IPS DF 4.7 (cell line): ENCODE data around the gene KDM5C.

Experiments used
- DNase-seq: peaks from one replicate; pipeline ENCODE4 v3.0.0-alpha.2; 2013; ENCODE audit warnings: low spot score; ENCODE audit errors: extremely low read depth

Gene KDM5C

DNA sequence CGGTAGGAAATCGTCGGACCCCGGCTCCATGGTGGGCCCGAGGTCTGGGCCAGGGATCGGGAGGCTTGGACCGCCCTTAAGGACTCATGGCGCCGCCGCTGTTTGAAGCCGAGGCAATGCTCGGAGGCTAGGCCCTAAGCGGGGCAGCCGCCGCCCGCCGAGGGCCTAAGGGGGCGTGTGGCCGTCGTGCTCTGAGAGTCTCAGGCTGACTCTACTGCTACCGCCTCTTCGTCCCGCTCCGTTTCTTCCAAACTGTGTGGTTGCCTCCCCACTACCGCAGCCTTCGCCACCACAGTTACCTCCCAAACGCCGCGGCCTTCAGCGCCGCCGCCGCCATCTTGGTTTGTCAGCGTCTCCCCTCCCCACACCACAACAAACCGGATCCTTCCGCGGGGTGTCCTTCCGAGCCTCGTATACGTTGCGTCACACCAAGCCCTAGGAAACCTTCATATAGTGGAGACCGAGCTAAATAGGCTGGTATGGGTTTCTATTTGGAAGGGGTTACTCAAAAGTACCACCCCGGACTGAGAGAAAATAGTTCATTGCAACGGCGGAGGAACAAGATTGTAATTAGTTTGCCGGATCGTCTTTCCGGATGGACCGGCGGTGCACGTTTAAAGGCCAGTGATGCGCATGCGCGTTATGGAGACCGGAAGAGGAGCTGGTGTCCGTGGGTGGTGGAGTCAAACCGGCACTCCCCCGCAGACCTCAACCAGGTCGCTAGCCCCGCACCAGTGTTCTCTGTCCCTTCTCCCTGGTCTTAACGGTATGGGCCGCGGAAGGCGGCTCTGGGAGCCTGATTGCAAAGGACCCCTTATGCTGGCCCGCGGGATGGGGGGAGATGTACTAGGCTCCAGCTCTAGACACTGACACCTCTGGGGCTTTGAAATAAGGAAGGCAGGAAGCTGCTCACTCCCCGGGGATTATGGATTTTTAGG, at the start of gene KDM5C:
Gene KDM5C (minus strand): TSS at position 348 of the 938 bp plus-strand sequence. CDS start 318 bp downstream, at position 30.
- DNase-seq, result peak; percentile 22

DNA sequence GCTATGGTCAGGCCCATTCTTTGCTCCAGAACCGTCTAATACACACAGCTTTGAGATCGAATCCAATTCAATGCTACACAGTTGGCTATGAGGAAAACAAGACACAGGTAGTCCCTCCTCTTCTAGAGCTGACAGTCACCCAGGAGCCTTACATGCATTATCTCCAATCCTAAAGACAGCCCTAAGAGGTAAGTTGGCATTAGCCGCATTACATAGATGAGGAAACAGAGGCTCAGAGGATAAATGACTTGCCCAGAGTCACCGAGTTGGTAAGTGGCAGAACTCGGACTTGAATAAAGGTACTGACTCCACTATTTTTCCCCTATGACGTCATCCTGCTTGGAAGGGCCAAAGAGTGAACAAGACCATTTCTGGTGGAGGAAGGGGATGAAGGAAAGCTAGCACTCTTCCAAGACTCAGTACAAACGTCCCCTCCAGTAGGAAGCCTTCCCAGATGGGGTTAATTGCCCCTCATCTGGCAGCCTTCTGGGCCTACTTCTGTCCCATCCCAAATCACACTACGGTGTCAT, 47.9 kb upstream of the KDM5C start:
- no peak for DNase-seq

DNA sequence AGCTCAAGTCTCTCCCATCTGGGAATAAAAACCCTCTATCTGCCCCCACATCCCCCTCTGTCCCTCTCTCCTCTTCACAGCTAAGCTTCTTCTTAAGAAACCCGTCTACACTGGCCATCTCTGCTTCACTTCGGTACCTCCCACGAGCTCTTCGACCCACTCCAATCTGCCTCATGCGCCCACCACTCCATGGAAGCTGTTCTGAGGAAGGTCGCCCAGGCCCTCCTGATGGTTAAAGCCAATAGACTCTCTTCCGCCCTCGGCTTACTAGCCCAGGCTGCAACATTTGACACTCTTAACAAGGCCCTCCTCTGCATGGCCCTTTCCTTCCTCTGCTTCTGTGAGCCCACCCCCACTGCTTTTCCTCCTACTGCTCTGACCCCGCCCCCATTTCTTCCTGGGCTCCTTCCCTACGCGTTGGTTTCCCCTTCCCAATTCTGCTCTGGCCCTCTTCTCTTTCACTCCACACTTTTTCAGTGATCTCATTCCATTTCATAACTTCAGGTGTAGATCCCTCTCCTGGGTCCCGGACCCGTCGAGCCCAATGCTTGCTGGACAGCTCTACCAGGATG, 44.6 kb upstream of the KDM5C start:
- no peak for DNase-seq

DNA sequence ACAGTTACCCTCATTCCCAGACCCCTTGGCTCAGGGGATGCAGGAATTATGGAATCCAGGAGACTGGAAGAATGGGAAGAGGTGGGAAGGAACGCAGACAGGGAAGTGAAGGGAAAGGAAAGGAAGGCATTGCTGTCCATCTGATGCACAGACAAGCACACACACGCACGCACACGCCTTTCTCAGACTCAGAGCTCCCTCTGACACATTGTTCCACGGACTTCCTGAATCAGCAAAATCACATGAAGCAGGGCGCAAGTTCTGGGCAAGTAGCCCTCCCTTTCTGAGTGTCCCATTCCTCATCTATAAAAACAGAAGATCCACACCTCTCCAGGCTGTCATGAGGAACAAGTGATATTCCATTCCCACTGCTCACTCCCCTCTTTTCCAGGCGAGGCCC, 43.2 kb upstream of the KDM5C start:
- DNase-seq, result no peak

DNA sequence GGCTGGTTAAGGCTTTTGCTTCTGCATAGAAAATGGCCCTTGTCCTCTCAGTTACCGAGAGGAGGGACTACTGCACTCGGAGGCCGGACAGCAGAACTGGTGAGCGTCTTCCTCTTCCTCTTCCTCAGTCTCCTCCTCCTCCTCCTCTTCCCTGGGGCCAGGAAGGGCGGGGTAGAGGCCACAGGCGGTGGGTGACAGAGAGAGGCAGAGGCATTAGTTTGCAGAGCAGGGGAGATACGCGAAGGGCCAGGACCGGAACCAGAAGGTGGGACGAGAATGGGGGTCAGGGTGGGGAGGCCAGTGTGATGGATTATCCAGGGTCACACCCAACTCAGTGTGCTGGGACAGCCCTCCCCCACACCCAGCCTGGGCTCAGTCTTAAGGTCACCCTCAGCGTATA, 41.9 kb upstream of the KDM5C start:
- DNase-seq, result no peak

DNA sequence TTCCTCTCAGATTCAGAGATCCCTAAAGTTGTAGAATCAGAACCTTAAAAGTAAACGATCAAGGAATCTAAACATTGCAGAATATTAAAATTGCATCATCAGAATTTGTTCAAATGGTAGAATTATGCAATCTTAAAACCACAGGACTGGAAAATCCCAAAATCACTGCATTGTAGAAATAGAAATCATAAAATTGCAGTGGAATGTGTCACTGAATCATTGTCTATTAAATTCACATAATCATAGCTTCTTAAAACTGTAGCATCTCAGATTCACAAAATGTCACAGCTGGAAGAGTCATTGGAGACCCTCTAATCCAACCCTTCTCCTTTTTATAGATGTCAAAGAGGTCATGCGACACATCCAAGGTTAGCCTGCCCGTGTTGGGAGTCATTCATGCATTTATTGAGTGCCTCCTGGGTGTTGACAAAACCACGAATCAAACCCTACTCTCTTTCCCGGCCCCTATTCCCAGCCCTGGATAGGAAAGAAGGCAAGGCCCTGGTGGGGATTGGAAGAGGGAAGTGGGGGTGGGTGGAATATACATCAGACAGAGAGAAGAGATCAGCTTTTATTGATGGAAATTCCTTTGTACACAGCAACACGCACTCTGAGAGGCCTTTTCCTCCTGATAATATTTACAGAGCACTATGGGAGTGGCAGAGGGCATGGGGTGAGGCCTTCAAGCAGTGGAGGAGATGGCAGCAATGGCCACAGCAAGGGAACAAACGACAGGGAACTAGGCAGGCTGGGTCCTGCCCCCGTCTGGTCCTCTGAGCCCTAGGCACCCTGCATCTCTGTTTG, 41.0 kb upstream of the KDM5C start:
- no peak for DNase-seq

DNA sequence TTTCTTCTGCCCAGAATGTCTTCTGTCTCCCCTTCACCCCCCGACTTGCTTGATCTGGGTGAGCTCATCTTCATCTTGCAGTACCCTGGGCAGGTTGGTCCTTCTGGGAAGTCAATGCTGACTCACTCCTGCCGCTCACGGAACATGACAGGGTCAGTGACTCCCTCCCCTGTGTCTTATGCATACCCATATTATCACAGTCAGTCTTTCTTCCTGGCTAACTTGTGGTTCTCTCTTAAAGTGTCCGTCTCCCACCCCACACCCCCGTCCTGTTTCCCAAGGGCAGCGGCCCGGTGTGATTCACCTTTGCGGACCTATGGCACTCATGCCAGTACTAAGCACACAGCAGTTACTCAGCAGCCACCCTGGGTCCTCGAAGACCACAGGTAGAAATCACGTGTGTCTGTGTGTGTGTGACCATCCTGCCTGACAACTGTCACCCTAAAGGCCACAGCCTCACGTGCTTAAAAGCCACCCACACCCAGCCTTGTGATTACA, 38.6 kb upstream of the KDM5C start:
- DNase-seq, result no peak

DNA sequence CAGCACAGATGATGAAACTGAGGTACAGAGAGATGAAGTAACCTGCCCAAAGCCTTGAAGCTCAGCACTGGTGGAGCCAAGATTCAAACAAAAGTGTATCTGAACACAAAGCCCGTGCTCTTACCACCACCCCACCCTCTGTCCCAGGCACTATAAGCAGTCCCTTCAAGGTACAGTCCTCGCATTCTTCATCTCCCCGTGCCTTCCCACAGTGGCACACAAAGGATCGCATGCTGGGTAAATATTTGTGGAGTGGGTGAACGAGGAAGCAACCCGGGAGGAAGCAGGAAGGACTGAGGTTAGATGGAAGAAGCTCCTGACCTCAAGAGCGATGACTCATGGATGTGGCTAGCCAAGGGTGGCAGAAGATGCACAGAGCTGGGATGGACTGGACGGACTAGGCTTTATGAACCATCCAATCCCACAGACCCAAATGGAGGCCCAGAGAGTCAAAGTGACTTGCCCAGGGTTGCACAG, 37.9 kb upstream of the KDM5C start:
- no peak for DNase-seq

DNA sequence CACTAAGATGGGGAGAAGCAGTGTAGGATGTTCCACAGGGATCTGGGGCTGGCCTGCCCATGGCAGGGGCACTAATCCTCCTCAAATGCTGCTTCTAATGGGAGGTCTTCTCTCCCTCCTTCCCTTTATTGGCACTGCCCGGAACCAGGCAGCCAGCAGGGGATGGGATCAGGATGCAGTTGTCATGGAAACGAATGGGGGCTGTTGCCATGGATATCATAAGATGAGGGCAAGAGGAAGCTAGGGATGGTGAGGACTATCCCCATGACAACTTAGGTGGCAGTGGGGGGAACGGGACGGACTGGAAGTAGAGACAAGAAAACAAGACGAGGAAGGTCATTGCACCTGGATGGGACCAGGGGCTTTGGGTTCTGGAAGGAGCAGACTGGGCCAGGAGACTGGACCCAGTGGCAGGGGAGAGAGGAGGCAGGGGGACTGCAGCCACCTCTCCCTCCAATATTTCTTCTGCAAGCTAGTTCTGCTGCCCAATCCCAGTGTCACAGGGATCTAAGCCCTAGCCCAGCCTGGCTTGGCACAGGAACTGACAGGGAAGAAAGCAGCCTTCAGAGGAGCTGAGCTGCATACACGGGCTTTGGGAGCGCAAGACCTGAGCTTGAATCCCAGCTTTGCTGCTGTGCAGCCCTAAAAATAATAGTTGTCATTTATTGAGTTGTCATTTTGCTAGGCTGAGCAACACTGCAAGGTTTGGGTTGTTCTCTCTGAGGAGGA, 37.3 kb upstream of the KDM5C start:
- DNase-seq, result no peak

DNA sequence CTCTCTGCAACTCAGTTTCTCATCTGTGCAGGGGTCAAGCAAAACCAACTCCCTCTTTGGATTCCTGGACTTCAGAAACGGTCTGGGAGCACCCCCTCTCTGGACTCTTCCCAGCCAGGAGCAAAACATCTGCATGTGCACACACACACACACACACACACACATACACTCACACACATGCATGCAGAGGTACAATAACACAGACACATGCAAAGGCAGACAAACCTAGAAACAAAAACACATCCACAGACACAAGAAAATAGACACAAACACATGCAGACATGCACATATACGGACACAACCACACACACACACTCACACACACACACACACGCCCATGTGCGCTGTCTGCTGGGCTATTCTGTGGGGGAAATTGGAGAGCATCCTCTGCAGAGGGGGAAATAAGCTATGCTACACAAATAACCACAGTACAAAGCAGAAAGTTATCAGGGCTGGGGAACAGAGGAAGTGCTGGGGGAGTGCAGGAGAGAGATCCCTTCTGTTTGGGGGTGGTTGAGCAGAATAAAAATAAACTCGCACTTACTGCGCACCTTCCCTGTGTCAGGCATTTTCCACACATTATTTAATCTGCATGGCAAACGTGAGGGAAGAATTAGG, 36.5 kb upstream of the KDM5C start:
- DNase-seq, result no peak

DNA sequence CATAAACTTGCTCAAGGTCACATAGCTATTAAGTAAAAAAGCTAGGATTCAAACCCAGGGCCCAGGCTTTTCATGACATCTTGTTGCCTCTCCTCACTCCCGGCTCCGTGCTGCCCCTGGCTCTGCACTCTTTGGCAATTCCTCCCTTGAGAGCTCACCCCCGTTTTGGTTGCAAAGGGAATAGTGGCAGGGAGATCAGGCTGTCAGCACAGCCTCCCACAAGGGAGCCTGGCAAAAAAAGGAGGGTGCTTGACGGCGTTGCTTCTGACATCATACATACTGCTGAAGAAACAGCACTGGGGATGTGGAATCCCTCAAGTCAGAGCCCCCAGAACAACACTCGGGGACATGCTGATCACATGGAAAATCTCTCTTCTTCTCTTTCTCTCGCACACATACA, 35.8 kb upstream of the KDM5C start:
- no peak for DNase-seq

DNA sequence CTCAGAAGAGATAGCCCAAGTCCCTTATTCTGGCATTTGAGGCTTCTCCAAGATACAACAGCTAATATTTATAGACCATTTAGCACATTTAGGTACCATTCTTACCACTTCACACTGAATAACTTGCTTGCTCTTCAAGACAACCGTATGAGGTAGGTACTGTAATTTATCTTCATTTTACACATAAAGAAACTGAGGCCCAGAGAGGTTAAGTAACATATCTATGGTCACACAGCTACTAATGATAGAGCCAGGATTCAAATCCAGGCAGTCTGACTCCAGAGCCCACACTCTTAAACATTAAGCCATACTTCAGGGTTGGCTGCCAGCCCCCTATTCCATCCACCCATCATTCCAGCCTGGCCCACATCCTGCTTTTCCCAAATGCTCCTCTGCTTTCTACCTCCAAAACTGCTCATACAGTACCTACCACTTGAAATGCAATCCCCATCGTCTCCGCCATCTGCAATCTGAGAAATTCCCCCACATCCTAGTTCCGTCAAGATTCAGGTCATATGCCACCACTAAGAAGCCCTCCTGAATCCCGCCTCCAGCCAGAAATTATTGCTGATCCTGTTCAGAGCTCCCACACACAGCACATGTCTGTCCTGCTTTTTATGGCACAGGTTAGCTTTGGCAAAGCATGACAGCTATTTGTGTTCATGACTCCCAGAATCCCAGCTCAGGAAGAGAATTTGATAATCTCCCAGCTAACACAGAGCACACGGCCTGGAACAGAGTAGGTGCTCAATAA, 32.8 kb upstream of the KDM5C start:
- no peak for DNase-seq

DNA sequence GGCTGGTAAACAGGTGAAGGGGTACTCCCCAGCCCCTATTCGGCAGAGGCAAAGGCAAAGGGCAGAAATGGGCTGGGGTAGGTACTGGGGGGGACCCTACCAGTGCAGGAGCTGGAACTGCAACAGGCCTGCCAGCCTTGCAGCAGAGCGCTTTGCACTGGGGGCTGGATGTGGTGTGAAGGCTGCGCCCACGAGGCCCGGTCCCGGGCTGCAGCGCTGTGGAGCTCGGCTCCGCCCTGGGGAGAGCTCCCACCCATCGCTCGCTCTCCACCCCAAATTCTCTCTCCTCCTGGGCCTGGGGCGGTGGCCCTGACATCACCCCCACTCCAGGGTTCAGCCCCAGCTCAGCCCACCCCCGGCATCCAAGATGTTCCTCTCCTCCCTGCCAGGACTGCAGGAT, 32.2 kb upstream of the KDM5C start:
- no peak for DNase-seq

DNA sequence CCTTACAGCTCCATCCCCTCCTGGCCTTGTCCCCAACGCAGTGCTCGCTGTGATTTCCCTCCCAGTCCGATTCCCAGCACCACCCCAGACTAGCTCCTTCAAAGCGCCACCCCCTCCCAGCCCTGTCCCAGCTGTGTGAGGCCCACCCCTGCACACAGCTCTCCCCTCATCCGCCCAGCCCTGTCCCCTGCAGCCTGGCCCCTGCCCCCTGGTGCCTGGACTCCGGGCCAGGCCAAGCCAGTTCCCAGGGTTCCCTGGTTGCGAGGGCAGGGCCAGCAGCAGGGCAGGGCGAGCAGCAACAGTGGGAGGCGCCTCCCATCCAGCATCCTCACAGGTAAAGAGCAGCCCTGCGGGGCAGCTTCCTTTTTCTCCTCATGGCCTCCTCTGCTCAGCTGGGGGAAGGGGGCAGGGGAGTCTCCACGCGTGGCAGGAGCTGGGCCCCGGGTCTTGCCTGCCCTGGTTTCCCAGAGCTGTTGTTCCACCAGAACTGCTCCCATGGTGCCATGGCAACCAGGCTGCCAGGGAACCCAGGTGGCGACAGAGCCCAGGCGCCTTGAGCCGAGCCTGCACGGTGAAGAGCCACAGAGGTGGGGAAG, 31.5 kb upstream of the KDM5C start:
- DNase-seq, result no peak

DNA sequence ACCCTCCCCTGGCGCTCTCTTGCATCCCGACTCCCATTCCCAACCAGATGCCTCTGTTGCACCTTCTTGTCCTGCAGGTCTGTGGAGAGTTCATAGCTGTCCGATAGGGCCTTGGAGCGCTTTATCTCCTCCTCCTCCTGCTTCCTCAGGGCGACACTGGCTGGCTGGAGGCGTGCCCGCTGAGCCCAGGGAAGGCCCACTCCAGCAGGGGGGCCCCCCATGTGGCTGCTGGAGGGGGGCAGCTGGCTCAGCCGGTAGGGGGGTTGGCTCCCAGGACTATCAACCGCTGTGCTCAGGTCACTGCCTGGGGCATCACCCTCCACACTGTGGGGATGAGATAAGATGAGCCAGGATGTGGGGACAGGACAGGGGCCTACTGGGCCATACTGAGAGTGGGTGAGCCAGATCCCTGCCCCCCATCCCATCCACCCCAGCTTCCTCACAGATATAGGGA, 30.8 kb upstream of the KDM5C start:
- DNase-seq, result no peak

DNA sequence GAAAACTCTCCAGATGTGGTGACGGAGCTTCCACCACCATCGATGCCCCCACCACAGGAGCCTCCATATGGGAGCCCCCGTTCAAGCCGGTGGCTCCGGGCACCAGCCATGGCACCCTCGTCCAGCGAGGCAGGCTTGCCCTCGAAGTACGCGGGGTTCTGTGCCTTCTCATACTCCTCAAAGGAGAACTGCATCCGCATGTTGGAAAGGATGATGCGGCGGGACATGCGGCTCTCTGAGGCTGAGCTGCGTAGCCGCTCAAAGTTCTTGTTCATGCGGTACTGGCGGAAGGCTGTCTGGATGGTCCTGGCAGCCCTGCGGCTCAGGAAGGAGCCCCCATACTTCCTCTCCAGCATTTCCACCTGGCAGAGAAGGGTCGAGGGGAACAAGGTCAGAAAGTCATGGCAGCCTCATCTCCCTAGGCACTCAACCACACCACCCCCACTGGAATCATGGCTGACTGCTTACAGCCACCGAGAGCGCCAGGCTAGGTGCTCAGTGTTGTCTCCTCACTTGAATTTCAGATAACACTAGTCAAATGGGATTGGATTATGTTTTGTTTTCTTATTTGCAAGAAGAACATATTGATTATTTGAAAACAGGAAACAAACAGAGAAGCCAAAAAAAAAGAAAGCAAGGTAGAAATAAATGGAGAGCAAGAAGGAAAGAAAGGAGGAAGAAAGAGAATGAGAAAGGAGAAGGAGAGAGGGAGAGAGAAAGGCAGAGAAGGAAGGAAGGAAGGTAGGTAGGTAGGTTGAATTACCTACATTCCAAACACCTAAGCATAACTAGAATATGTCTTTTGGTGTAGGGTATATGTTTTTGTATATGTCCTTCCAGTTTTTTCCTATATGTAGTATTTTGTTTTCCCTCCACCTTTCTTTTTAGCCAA, 29.8 kb upstream of the KDM5C start:
- no peak for DNase-seq

DNA sequence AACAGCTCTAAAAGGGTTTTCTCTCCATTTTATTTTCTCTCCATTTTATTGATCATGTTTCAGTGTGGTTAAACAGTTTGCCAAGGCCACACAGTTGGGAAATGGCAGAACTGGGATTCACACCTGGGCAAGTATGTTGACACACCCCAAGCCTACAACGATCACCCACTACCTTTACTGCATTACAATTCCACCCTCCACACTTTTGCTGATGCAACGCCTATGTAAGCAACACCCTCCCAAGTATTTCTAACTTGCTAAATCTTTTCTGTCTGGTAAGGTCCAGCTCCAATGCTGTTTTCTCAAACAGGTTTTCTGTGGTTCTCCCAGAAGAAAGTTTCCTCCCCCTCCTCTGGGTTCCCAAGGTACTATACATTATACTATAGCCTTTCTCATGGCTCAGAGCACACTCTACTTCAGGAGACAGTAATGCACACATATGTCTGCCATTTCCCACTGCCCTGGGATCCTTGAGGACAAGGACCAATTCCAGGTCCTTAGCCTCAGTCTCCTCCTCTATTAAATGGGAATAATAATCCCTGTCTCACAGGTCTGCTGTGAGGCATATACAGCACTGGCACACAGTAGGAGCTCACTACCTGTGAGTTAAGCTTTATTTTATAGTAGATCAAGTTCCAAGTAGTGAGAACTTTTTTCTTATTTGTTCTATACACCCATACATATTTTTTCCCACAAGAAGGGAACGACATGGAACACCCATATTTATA, 28.4 kb upstream of the KDM5C start:
- no peak for DNase-seq
